C1 segment of cervical spinal cord (tissue), 14 donors: ENCODE measurements around the gene NECTIN4.
"Not testable (repeated sequence)": the region's sequence is repeated elsewhere in the genome, so short reads cannot be mapped to it uniquely, and the experiment has no call there.

ENCODE experiments used
- DNase-seq, 14 donors: peaks; one replicate each; lab custom pipeline; 2025; lab: John Stamatoyannopoulos, UW

The NECTIN4 gene

GRCh38 chr1:161031874-161032273 is 57.5 kb downstream of the NECTIN4 start:
- no peak for DNase-seq

- DNase-seq, result not testable (repeated sequence)
These were observed 59.9 kb downstream of the NECTIN4 start for GRCh38 chr1:161029466-161029865.

GRCh38 chr1:161026954-161027353 is 62.4 kb downstream of the NECTIN4 start:
- DNase-seq, result not testable (repeated sequence)

GRCh38 chr1:161022432-161022831 is 66.9 kb downstream of the NECTIN4 start:
- not testable (repeated sequence) for DNase-seq

- no peak for DNase-seq
These were observed 67.4 kb downstream of the NECTIN4 start for GRCh38 chr1:161021970-161022353.

- peak in 9 of 14 donors; percentile 6 to 59 (median 29) for DNase-seq
These were observed 68.0 kb downstream of the NECTIN4 start for GRCh38 chr1:161021165-161021969.
